Lower lobe of right lung (tissue), 2 donors: ENCODE results near the gene CWC25. TPM values are rescaled to one million over a fixed set of nuclear protein-coding genes. Genes with fewer than 3 reads are reported as not detected.

Source experiments
- ATAC-seq, 2 donors: fragments of 200-7000 bp; cut with Tn5 transposase; one replicate each; pipeline ENCODE4 v1.9.1; 2020 to 2022; ENCODE audit warnings: mild to moderate bottlenecking in 2 of 2, moderate library complexity in 2 of 2
- DNase-seq: peaks from one replicate; pipeline ENCODE4 v3.0.0-alpha.2; 2020
- H3K27ac ChIP-seq: fragments of 200-600 bp; one replicate; pipeline ENCODE4 v1.8.0; 2022
- H3K27me3 ChIP-seq: fragments of 200-600 bp; one replicate; pipeline ENCODE4 v1.8.0; 2022; ENCODE audit warnings: low read depth
- H3K36me3 ChIP-seq: fragments of 200-600 bp; one replicate; pipeline ENCODE4 v1.8.0; 2022; ENCODE audit warnings: mild to moderate bottlenecking
- H3K4me1 ChIP-seq: fragments of 200-600 bp; one replicate; pipeline ENCODE4 v1.8.0; 2022
- H3K4me3 ChIP-seq: fragments of 200-600 bp; one replicate; pipeline ENCODE4 v1.8.0; 2022; ENCODE audit warnings: mild to moderate bottlenecking
- H3K9me3 ChIP-seq: fragments of 200-600 bp; one replicate; pipeline ENCODE4 v1.8.0; 2022
- CTCF ChIP-seq: fragments of 200-600 bp; IDR thresholded peaks from one replicate; pipeline ENCODE4 v1.8.0; 2022; ENCODE audit warnings: antibody characterized with exemption, mild to moderate bottlenecking
- intact Hi-C: fragments of 100-400 bp; cut with DNase I; formaldehyde crosslinking; loops from one replicate; pipeline ENCODE4 v1.11.0; 2022
- long read RNA-seq: library from polyadenylated mRNA; unstranded; transcript quantifications from one replicate; pipeline ENCODE4 v2.0.0, GENCODE V29; 2021
- total RNA-seq: library from RNA; stranded (reverse); fragmentation: NEBNext Ultra II Directional; extraction: Animal tissue kit (Norgen Biotek cat#: 25700); gene quantifications from one replicate; pipeline ENCODE4 v1.2.1, GENCODE V29; 2021
- donor health status: DM: no; HTN: yes; CAD: no; lungs with severe emphysema.

The CWC25 gene
- 22.3 TPM for total RNA-seq
- long read RNA-seq, transcript CWC25-202 (10 exons, 3,234 nt): major isoform, 9 of 31 reads
- long read RNA-seq, partial matches to known transcripts: 11 of 31 reads
- long read RNA-seq, other reads (novel, unspliced or antisense): 11 of 31 reads

GRCh38 chr17:38824899-38825761 lies at the start of gene CWC25:
TSS of gene CWC25 (minus strand) at chr17:38825321. CDS start at chr17:38825183, 138 bp downstream.
- Histone ChIP-seq H3K27me3 (no peaks in the 10 kb centered on the region), H3K36me3 (peaks cover 17% of the 10 kb centered on the region), H3K9me3 (no peaks in the 10 kb centered on the region), H3K4me1 (peaks cover 26% of the 10 kb centered on the region), H3K27ac (peak within 1 kb of the TSS; percentile 99), H3K4me3 (peak within 1 kb of the TSS; percentile 84)
- intact Hi-C loops: no loop called here
- no peak for TF ChIP-seq CTCF
- ATAC-seq: peak; percentile 94
- DNase-seq: peak; percentile 95

- no peak for DNase-seq
- no peak for ATAC-seq
Measured at GRCh38 chr17:38873640-38874380, 48.7 kb upstream of the CWC25 start.

GRCh38 chr17:38872671-38873385 lies 47.7 kb upstream of the CWC25 start:
- DNase-seq (no peak), ATAC-seq (no peak)
- Histone ChIP-seq H3K36me3 (peaks cover 12% of the 10 kb centered on the region), H3K4me1 (peaks cover 70% of the 10 kb centered on the region), H3K27ac (peak overlapping the region; percentile 97), H3K9me3 (no peaks in the 10 kb centered on the region), H3K4me3 (peak overlapping the region; percentile 94), H3K27me3 (no peaks in the 10 kb centered on the region)
- no peak for TF ChIP-seq CTCF
- intact Hi-C loops: no loop called here

More at GRCh38 chr17:38873640-38874380, 48.7 kb upstream of the CWC25 start:
- intact Hi-C loops: no loop called here
- no peak for TF ChIP-seq CTCF
- Histone ChIP-seq H3K36me3 (peaks cover 21% of the 10 kb centered on the region), H3K27ac (peak overlapping the region; percentile 97), H3K4me3 (peak overlapping the region; percentile 94), H3K27me3 (no peaks in the 10 kb centered on the region), H3K9me3 (no peaks in the 10 kb centered on the region), H3K4me1 (peaks cover 70% of the 10 kb centered on the region)

GRCh38 chr17:38872027-38872511 lies 46.9 kb upstream of the CWC25 start:
- peaks cover 65% of the 10 kb centered on the region for H3K4me1 ChIP-seq
- intact Hi-C loops: no loop called here

More at GRCh38 chr17:38872027-38872511, 46.9 kb upstream of the CWC25 start:
- no peaks in the 10 kb centered on the region for H3K27me3 ChIP-seq
- H3K9me3 ChIP-seq: no peaks in the 10 kb centered on the region
- peak overlapping the region; percentile 94 for H3K4me3 ChIP-seq
- TF ChIP-seq CTCF: no peak
- H3K36me3 ChIP-seq: peaks cover 7% of the 10 kb centered on the region
- ATAC-seq: no peak
- H3K27ac ChIP-seq: peak overlapping the region; percentile 97
- DNase-seq: no peak
